NCI-H1930 (cell line): ENCODE data around the gene CALHM6.
"Not testable (repeated sequence)": the region's sequence is repeated elsewhere in the genome, so short reads cannot be mapped to it uniquely, and the experiment has no call there.

Experiments
- DNase-seq, 2 experiments: peaks; one replicate each; lab custom pipeline; 2025; lab: John Stamatoyannopoulos, UW

Gene CALHM6

DNA sequence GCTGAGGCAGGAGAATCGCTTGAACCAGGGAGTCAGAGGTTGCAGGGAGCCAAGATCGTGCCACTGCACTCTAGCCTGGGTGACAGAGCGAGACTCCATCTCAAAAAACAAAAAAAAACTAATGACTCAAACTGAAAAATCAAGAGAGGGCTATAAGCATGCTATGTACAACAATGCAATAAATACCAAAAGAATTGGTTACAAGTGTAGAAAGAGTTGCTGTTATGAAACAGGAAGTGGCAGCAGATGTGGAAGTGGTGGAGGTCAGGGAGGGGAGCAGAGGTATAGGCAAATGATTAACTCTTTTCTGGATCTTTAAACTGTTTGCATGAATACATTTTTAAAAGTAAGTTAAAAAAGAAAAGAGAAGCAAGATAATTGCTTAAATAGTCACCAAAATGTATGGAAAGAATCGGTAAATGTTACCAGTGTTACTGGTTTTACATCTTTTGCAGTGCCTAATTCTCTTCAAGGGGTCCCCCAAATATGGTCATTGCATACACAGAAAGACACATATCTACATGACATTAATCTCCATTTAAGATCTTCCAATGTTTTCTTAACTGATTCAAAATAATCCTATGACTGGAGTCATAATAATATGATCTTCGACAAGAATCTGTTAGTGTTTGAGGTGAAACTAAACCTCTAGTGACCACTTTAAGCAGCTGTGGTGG, 15.0 kb downstream of the CALHM6 start:
- no peak for DNase-seq

DNA sequence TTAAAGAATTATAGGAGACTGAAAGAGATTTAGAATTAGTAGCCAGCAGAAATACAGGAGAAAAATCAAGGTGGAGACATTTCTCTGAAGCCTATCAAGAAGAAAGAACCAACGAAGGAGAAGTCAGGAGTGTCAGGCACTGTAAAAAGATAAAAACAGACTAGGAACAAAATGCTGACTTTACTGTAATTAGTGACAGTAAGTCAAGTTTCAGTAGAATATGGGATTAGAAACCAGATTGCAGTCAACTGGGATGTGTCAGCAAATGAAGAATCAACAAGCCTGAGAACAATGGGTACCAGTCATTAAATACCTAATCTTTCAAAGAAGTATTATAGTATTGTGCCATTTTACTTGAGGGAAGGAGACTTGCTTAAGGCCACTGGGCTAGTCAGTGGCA, 21.6 kb downstream of the CALHM6 start:
- no peak for DNase-seq

- no peak for DNase-seq
Measured at GRCh38 chr6:116483616-116484015, 22.4 kb downstream of the CALHM6 start.

DNA sequence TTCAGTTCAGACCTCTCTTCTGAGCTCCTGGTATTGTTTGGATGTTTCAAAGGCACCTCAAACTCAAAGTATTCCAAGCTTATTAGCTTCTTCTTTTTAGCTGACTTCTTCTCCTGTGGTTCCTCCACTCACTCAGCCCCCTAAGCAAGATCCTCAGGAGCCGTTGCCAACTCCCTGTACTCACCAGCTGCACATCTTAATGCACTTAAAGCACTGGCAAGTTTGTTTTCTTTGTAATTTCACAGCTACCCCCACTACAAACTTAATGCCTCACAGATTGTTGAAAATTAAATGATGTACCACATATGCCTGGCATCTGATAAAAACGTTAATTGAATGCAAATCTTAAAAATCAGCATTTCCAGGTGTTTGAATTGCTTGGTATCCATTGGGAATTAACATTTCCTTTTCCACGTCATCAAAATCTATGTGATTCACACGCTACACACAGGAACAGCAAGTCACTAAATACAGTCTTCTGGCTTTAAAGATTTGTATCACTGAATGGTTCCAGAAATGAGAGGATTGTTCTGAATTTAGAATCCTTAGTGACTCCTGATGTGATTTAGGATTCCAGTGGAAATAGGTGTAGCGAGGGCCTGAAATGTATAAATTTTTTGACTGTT, 24.5 kb downstream of the CALHM6 start:
- DNase-seq, result no peak

DNA sequence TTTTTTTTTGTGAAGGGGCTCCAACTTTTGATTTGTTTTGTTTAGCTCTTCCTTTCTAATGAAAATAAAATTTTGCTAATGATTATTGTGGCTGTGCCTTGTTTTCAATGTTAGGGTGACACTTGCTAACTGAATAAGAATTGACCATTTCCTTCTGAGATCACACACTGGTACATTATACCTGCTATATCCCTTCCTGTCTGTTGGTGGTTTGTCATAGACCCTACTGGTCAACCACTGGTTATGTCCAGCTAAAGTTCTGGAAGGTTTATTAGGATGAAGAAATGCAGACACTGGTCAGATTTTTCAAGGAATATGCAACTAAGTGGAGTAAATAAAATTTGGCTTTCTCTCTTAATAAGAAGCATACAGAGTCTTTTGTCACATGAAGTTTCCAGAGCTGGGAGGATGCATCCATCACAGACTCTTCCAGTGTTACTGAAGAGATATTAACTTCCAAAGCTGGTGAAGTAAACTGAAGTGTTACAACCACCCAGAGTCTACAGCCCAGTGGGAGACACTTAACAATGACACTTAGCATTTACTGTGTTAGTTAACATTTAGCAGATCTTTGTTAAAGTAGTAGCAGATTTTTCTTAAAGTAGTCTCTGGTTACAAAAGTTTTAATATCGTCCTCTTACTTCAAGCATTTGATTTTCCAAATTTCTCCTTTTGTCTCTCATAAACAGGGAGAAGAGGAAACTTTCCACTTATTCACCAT, 30.6 kb downstream of the CALHM6 start:
- DNase-seq, result no peak

GRCh38 chr6:116492331-116493067, 31.3 kb downstream of the CALHM6 start:
- DNase-seq, result no peak

DNA sequence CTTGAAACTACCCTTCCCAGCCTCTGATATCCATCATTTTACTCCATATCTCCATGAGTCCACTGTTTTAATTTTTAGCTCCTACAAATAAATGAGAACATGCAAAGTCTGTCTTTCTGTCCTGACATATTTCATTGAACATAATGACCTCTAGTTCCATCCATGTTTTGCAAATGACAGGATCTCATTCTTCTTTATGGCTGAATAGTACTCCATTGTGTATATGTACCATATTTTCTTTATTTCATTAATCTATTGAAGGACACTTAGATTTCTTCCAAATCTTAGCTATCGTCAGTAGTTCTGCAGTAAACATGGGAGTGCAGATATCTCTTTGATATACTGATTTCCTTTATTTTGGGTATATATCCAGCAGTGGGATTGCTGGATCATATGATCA, 34.0 kb downstream of the CALHM6 start:
- DNase-seq, result not testable (repeated sequence)

GRCh38 chr6:116497113-116497676, 36.0 kb downstream of the CALHM6 start:
- no peak for DNase-seq

- DNase-seq, result no peak
Measured at GRCh38 chr6:116500969-116501433, 39.8 kb downstream of the CALHM6 start.

GRCh38 chr6:116507324-116507723, 46.1 kb downstream of the CALHM6 start:
- DNase-seq, result no peak

DNA sequence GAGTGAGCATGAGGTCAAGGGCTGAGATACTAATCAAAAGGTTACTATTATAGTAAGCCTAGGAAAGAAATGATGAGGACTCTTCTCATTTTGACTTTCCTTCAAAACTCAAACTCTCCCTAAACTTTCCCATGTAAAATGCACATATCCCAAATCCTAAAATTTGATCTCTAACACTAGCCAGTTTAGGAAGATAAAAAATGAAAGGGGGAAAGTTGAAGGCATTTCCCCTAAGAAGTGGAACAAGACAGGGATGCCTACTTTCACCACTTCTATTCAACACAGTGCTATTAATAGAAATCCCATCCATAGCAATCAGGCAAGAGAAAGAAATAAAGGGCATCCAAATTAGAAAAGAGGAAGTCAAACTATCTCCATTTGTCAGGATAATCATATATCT, 47.4 kb downstream of the CALHM6 start:
- DNase-seq, result no peak

DNA sequence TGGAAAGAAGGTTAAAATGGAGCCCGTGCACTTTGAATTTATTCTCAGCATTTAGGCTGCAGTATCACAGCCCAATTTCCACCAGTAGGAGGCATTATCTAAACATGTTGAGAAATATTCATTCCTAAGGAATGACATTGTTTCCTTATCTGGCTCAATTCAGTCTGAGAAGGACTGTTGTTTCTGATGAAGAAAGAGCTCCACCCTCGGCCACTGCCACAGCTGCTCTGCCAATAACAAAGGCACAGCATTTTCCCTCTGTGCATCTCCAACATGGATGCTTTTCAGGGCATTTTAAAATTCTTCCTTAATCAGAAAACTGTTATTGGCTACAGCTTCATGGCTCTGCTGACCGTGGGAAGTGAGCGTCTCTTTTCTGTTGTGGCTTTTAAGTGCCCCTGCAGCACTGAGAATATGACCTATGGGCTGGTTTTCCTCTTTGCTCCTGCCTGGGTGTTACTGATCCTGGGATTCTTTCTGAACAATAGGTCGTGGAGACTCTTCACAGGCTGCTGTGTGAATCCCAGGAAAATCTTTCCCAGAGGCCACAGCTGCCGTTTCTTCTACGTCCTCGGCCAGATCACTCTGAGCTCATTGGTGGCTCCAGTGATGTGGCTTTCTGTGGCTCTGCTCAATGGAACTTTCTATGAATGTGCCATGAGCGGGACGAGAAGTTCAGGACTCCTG, 50.4 kb downstream of the CALHM6 start, which contains the start of gene CALHM5:
CALHM5 (plus strand) TSS at position 216 of the 687 bp plus-strand sequence; CDS start at position 274, 58 bp downstream.
- DNase-seq, result no peak

DNA sequence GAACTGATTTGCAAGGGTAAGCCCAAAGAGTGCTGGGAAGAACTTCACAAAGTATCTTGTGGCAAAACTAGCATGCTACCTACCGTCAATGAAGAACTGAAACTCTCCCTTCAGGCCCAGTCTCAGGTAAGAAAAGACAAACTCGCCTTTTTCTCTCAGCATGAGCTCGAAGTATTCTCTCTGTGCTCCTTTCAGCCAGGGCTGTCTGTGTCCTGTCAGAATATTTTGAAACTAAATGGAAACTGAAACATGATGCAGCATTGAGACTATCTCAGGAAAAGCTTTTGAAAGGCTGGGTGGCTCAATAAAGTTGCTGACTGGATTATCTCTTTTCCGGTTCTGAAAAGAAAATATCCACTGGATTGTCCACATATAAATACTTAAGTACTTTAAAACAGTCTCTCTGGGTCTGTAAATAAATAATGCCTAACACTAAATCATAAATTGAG, 51.0 kb downstream of the CALHM6 start:
- no peak for DNase-seq

GRCh38 chr6:116512734-116513133, 51.6 kb downstream of the CALHM6 start:
- no peak for DNase-seq
